GM23338 (cell line): ENCODE measurements around the gene SNX30. TPM values are rescaled to one million over a fixed set of nuclear protein-coding genes. Genes with fewer than 3 reads are reported as not detected.

Source experiments
- ATAC-seq: fragments of 200-7000 bp; cut with Tn5 transposase; 3 replicates; pipeline ENCODE4 v1.9.1; 2020
- DNase-seq: peaks from one replicate; pipeline ENCODE4 v3.0.0-alpha.2; 2015; ENCODE audit warnings: low spot score
- H2AFZ ChIP-seq: fragments of 200-600 bp; sonication (generic); 2 replicates; pipeline ENCODE4 v1.8.0; 2016; ENCODE audit warnings: antibody characterized with exemption, mild to moderate bottlenecking, moderate library complexity
- H3F3A ChIP-seq: fragments of 200-600 bp; sonication (generic); replicated peaks from 2 replicates; pipeline ENCODE4 v1.8.0; 2017; ENCODE audit warnings: antibody characterized with exemption, mixed run types, low read depth
- H3K27ac ChIP-seq: fragments of 200-600 bp; sonication (generic); 2 replicates; pipeline ENCODE4 v1.6.1; 2016; ENCODE audit warnings: low read depth
- H3K27me3 ChIP-seq: fragments of 200-600 bp; sonication (generic); 2 replicates; pipeline ENCODE4 v1.8.0; 2016; ENCODE audit warnings: mild to moderate bottlenecking, mixed run types, moderate library complexity; ENCODE audit not compliant: insufficient read depth
- H3K36me3 ChIP-seq: fragments of 200-600 bp; sonication (generic); 2 replicates; pipeline ENCODE4 v1.8.0; 2016; ENCODE audit warnings: mild to moderate bottlenecking; ENCODE audit not compliant: insufficient read depth
- H3K4me1 ChIP-seq: fragments of 200-600 bp; sonication (generic); 2 replicates; pipeline ENCODE4 v1.8.0; 2016; ENCODE audit warnings: mild to moderate bottlenecking, moderate library complexity; ENCODE audit not compliant: insufficient read depth
- H3K4me2 ChIP-seq: fragments of 200-600 bp; sonication (generic); 2 replicates; pipeline ENCODE4 v1.7.1; 2017; ENCODE audit warnings: mixed run types
- H3K4me3 ChIP-seq: fragments of 200-600 bp; sonication (generic); 2 replicates; pipeline ENCODE4 v1.6.1; 2016; ENCODE audit warnings: mixed run types
- H3K79me2 ChIP-seq: fragments of 200-600 bp; sonication (generic); replicated peaks from 2 replicates; pipeline ENCODE4 v1.8.0; 2017; ENCODE audit warnings: mild to moderate bottlenecking; ENCODE audit not compliant: insufficient read depth
- H3K9me2 ChIP-seq: fragments of 200-600 bp; sonication (generic); 2 replicates; pipeline ENCODE4 v1.8.0; 2017; ENCODE audit not compliant: insufficient read depth
- H4K20me1 ChIP-seq: fragments of 200-600 bp; sonication (generic); replicated peaks from 2 replicates; pipeline ENCODE4 v1.8.0; 2017; ENCODE audit warnings: mild to moderate bottlenecking; ENCODE audit not compliant: insufficient read depth
- H3K27ac Mint-ChIP-seq: 2 replicates; pipeline ENCODE4 v1.8.0; 2020; ENCODE audit warnings: inconsistent platforms, mild to moderate bottlenecking, moderate library complexity, mixed read lengths
- H3K27me3 Mint-ChIP-seq: 3 replicates; pipeline ENCODE4 v1.8.0; 2022; ENCODE audit warnings: low read depth, mild to moderate bottlenecking, moderate library complexity, mixed read lengths, inconsistent platforms; ENCODE audit not compliant: insufficient read depth, poor library complexity
- H3K36me3 Mint-ChIP-seq: 3 replicates; pipeline ENCODE4 v1.8.0; 2021; ENCODE audit warnings: low read depth, mild to moderate bottlenecking, inconsistent platforms, moderate library complexity, mixed read lengths
- H3K4me1 Mint-ChIP-seq: 3 replicates; pipeline ENCODE4 v1.8.0; 2020; ENCODE audit warnings: mild to moderate bottlenecking, inconsistent platforms, mixed read lengths
- H3K4me3 Mint-ChIP-seq: 3 replicates; pipeline ENCODE4 v1.8.0; 2021; ENCODE audit warnings: moderate library complexity, mild to moderate bottlenecking, inconsistent platforms, mixed read lengths
- H3K9me3 Mint-ChIP-seq: 3 replicates; pipeline ENCODE4 v1.8.0; 2020; ENCODE audit warnings: moderate library complexity, mild to moderate bottlenecking, inconsistent platforms, mixed read lengths
- CREB1 ChIP-seq: fragments of 250-450 bp; sonication (Bioruptor Pico); IDR thresholded peaks from 2 replicates; pipeline ENCODE4 v1.5.0; 2020; ENCODE audit warnings: low read depth, mild to moderate bottlenecking, moderate library complexity
- CTCF ChIP-seq, 2 experiments: fragments of 200-600 bp in 1 of 2; sonication (generic) in 1 of 2; conservative IDR thresholded peaks; 2 replicates each; pipeline versions ENCODE4 v1.5.1 to v1.6.1; 2016 to 2017; ENCODE audit warnings: antibody characterized with exemption in 2 of 2, low read depth in 2 of 2, mild to moderate bottlenecking in 2 of 2, moderate library complexity in 1 of 2
- ETS1 ChIP-seq: IDR thresholded peaks from 2 replicates; pipeline ENCODE4 v1.6.1; 2016; ENCODE audit warnings: antibody characterized with exemption
- EZH2 ChIP-seq: fragments of 200-600 bp; sonication (generic); IDR thresholded peaks from one replicate; pipeline ENCODE4 v1.8.0; 2017; ENCODE audit warnings: antibody characterized with exemption, mild to moderate bottlenecking, low read depth; ENCODE audit not compliant: unreplicated experiment
- EZH2phosphoT487 ChIP-seq: fragments of 200-600 bp; sonication (generic); IDR thresholded peaks from one replicate; pipeline ENCODE4 v1.8.1; 2018; ENCODE audit warnings: antibody characterized with exemption; ENCODE audit not compliant: unreplicated experiment
- JUNB ChIP-seq: IDR thresholded peaks from one replicate; pipeline ENCODE4 v1.6.1; 2016; ENCODE audit warnings: antibody characterized with exemption; ENCODE audit not compliant: unreplicated experiment
- POLR2AphosphoS5 ChIP-seq: IDR thresholded peaks from 2 replicates; pipeline ENCODE4 v1.6.1; 2016; ENCODE audit warnings: antibody characterized with exemption, low read depth
- ZNF331 ChIP-seq: fragments of 250-450 bp; sonication (Bioruptor Pico); IDR thresholded peaks from 2 replicates; pipeline ENCODE4 v1.5.0; 2020; ENCODE audit warnings: low read depth, mild to moderate bottlenecking, moderate library complexity
- ZNF462 ChIP-seq: fragments of 250-450 bp; sonication (Bioruptor Pico); IDR thresholded peaks from 2 replicates; pipeline ENCODE4 v1.5.0; 2020; ENCODE audit warnings: mild to moderate bottlenecking, moderate library complexity
- polyA plus RNA-seq: library from polyadenylated mRNA; unstranded; fragments of >200 nt; fragmentation: Nextera tagmentation; extraction: Ambion mirVana; gene quantifications from 2 replicates; pipeline ENCODE4 v1.2.1, GENCODE V29; 2016
- total RNA-seq: library from RNA; depleted of rRNA; stranded (reverse); fragments of >200 nt; shearing (Covaris generic); gene quantifications from 2 replicates; pipeline ENCODE4 v1.2.3, GENCODE V29; 2014

SNX30 gene
- total and polyA plus RNA-seq, 2 experiments from 2014 or later = 2.1 to 17.8 TPM

GRCh38 chr9:112719241-112719691, 31.3 kb upstream of the SNX30 start (continued):
- no peak for TF ChIP-seq ZNF462 (CRISPR knock-in tag)
- TF ChIP-seq EZH2 = no peak
- no peak for TF ChIP-seq JUNB
- no peak for TF ChIP-seq ZNF331 (CRISPR knock-in tag)
- no peak for TF ChIP-seq POLR2AphosphoS5

- H3K27me3 Mint-ChIP-seq = no peaks in the 10 kb centered on the region
- H3K4me3 Mint-ChIP-seq = no peak overlapping the region
- Histone ChIP-seq H3K27ac (no peak overlapping the region), H3K27me3 (no peaks in the 10 kb centered on the region), H3K9me2 (no peaks in the 10 kb centered on the region), H3K36me3 (no peaks in the 10 kb centered on the region; the same call in 1 of the 2 replicates), H3K4me3 (no peak overlapping the region), H3F3A (0 out of 2 replicates have a peak, but pooled peaks cover 6% of the 10 kb centered on the region), H2AFZ (no peak overlapping the region), H3K4me1 (no peaks in the 10 kb centered on the region), H4K20me1 (no peaks in the 10 kb centered on the region), H3K79me2 (peaks cover 18% of the 10 kb centered on the region), H3K4me2 (no peak overlapping the region)
- H3K36me3 Mint-ChIP-seq = peaks cover 3% of the 10 kb centered on the region; the same call in 2 of the 3 replicates
- no peaks in the 10 kb centered on the region for H3K4me1 Mint-ChIP-seq
- no peaks in the 10 kb centered on the region for H3K9me3 Mint-ChIP-seq
- DNase-seq = no peak
- ATAC-seq = no peak
- H3K27ac Mint-ChIP-seq = no peak overlapping the region
- TF ChIP-seq CTCF (conservative IDR thresholded peaks at IDR 0.05; ENCODE audit: low read depth in 2 of 2) (no peak), CREB1 (no peak), POLR2AphosphoS5 (no peak), EZH2phosphoT487 (no peak), ZNF331 (CRISPR knock-in tag) (no peak), ETS1 (no peak)
These were observed 30.9 kb upstream of the SNX30 start for GRCh38 chr9:112719696-112720095.
